DMS153 (cell line): ENCODE data around the gene CASTOR1.

Source experiments
- DNase-seq: peaks from one replicate; lab custom pipeline; 2025; lab: John Stamatoyannopoulos, UW

Gene CASTOR1

DNA sequence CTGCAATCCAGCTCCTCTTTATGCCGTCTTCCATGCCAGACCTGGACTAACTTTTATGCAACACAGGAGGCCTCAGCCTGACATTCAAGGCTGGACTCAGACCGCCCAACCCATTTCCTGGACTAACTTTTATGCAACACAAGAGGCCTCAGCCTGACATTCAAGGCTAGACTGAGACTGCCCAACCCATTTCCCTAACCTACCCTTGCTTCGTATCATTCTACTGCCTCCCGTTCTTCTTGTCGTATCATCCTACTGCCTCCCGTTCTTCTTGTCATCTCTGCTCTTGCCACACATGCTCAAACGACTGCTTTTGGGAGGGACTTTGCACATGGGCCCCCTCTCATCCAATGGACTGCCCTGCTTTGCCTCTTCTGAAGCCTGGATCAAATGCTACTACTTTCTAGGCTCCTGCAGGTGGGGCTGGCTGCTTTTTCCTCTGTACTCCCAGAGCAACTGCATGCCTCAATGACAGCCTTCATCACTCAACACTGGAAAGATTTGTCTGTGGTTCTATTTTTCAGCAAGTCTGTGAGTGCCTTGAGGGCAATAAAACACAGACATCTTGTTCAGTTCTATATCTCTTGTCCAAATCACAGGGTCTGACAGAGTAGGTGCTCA, 29.6 kb upstream of the CASTOR1 start:
- DNase-seq, result no peak

DNA sequence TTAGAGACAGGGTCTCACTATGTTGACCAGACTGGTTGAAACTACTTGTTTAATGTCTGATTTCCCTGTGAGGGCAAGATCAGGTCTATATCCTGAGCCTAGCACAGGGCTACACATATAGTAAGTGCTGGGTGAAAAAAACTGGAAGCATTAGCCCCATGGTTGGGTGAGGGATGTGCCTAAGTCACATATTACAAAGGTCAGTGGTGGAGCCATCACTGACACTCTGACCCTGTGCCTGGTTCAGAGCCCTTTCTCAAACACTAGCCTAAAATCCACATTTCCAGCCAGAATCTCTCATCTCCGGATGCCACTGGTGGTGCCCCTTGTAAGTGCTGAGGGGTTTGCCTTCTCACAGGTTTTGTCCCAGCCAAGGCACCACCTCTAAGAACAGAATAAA, 28.5 kb upstream of the CASTOR1 start:
- DNase-seq, result no peak

DNA sequence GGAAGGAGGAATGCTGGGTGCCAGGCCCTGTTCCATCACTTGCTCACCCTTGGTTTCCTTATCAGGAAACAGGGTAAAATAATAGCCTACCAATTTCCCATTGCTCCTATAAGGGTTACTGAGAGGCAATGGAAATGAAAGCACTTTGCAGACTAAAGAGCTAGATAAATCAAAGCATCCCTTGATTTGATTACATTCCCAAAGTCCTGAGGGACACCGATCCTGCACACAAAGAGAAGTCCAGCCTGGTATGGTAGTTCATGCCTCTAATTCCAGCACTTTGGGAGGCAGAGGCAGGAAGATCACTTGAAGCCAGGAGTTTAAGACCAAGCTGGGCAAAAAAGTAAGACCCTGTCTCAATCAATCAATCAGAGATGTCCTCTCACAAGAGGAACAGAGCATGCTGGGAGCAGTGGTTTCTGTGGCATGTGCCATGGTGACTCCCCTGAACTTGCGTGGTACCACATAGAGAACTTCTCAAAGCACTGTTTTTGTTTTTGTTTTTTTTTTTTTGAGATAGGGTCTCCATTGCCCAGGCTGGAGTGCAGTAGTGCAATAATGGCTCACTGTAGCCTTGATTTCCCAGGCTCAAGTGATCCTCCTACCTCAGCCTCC, 26.8 kb upstream of the CASTOR1 start:
- no peak for DNase-seq

DNA sequence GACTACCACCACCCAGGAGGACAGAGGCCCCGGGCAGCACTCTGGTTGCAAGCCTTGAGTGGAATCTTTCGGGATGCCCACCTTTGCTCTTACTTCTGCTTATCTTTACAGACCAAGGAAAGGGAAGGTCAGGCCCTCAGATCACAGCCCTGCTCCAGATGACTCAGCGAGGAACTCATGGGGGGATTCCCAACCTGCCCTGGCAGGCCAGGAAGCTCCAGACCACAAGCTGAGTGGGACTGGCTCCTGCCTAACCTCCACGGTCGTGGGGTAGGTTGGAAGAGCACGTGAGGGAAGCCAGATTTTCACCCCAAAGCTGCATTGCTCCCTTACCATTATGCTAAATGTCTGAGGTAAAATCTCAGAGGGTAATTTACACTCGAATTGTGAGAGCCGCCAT, 25.6 kb upstream of the CASTOR1 start:
- DNase-seq, result no peak

DNA sequence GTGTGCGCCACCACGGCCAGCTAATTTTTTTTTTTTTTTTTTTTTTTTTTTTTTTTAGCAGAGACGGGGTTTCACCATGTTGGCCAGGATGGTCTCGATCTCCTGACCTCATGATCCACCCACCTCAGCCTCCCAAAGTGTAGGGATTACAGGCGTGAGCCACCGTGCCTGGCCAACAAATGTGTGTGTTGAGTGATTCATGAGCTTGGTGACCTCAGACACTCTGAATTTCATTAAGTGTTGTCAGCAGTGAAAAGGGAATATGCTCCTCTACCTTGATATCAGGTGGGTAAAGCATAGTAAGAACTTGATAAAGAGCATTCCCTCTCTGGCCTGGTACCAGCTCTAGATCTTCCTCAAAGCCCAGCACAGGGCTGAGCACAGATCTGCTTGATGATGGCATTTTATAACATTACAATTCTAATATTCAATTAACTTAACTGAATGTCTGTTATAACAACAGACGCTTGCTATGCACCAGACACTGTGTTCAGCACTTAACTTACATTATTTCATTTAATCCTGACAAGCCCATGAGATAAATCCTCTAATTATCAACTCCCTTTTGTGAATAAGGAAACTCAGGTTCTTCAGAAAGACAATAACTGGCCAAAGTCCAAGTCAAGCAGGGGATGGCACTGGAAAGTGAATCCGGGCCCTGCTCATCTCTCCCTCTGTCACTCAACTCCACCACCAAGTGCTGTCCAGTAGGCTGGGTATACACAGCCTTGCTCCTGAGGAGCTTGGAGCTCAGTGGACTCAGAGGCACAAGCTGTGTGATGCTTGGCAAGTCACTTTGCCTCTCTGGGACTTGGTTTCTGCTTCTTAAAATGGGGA, 24.4 kb upstream of the CASTOR1 start:
- no peak for DNase-seq

- no peak for DNase-seq
These were observed 22.7 kb upstream of the CASTOR1 start for GRCh38 chr22:30312053-30312452.

DNA sequence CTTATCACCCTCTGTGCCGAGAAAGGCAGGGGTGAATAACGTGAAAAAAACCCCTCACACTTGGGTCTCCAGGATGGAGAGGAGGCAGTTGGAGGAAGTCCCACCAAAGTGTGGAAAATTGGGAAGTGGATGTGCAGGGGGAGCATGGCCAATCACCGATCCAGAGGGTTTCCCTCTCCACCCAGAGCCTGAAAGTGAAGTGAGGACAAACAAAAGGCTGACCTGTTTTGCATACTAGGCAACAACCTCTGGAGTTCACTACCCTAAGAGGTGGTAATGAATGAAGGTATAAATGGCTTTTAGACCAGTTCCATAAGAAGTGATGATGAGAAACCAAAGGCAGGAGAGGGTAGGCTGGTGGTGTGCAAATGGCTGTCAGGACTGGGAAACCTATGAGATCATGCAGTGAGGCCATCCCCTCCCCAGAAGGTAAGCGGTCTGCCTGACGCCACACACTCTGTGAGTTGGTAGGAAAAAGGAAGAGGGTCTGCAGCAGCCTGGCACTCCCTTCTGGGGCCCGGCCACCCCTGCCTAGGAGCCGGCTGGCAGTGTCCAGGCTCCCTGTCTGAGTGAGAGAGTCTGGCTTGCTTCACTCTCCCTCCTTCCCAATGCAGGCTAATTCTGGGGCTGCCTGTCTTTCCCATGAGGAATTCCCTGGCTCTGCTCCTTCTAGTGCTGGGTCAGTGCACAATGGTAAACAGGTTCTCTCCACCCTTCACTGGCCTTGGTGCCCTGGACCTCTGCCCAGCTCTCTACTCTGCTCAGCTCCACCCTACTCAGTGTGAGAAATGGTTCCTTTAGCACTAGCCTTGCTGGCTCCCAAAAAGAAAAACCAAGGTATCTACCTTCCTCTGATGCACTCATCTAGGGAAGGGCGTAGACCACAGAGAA, 21.8 kb upstream of the CASTOR1 start:
- DNase-seq, result no peak

- peak; percentile 38 for DNase-seq
These were observed 20.8 kb upstream of the CASTOR1 start for GRCh38 chr22:30309951-30310741.

- no peak for DNase-seq
These were observed 19.4 kb upstream of the CASTOR1 start for GRCh38 chr22:30308518-30309230.

DNA sequence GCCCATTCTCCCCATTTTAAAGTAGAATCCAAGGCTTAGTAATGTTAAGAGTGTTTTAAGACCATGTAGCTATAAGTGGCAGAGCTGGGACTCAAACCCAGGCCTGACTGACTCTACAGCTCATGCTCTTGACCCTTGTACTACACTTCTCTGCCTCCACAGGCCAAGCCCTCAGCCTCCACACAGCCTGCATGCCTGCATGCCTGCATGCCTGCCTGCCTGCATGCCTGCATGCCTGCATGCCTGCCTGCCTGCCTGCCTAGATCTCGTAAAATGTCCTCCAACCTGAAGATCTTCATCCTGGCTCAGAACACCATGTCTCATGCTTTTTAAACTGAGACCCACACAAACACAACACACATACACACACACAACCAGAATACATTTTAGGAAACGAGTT, 18.8 kb upstream of the CASTOR1 start:
- DNase-seq, result no peak

DNA sequence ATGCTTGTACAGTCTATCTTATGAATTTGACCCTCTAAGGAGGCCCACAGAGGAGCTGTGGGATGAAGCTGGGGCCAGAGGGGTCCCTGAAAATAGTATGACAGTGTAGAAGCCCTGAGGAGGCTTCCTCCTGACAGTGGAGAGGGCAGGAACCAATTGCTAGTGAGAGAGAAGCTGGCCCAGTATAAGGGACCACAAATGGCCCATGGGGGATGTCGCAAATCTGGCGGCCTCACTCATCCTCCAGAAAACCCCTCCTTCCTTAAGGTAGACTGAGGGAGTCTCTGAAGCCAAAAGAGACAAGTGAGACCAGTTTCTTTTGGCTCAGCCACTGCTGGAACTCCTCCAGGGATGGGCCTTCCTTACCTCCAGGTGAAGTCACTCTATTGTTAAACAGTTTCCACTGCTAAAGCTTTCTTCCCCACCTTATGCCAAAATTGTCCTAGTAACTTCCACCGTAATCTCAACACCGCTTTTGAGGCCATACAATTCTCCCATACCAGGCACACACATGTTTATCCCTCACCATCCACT, 17.8 kb upstream of the CASTOR1 start:
- DNase-seq, result no peak

DNA sequence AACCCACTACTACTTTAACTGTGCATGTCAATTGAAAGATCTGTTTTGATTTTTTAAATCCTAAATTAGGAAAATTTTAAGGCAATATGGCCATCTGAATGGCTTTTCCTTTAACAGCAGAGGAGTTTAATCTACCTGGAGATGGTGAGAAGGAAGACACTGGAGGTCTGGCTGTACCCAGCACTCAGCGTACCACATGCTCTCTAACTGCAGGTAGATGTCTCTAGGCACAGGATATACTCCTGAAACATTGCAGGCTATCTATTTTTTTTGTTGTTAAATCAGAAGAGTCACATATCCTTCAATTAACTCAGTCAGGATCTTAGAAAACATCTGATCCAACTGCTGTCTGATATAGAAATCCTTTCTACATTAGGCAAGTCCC, 17.3 kb upstream of the CASTOR1 start:
- no peak for DNase-seq

- DNase-seq, result no peak
These were observed 16.8 kb upstream of the CASTOR1 start for GRCh38 chr22:30305906-30306626.

DNA sequence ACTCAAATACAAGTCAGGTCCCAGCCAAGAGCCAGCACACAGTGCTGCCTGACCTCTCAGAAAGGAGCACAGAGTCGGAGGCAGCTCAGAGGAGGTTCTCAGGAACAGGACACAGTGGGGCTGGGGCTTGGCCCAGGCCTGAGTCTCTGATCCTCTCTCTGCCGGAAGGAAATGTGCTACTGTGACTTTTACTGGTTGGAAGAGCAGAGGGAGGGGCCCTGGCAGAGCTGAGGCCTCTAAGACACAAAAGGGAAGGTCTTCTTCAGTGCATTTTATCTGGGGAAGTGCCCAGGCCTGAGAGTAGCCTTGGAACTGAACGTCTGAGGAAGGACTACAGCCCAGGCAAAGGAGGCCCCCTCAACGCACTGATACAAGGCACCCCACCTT, 16.2 kb upstream of the CASTOR1 start:
- DNase-seq, result no peak

DNA sequence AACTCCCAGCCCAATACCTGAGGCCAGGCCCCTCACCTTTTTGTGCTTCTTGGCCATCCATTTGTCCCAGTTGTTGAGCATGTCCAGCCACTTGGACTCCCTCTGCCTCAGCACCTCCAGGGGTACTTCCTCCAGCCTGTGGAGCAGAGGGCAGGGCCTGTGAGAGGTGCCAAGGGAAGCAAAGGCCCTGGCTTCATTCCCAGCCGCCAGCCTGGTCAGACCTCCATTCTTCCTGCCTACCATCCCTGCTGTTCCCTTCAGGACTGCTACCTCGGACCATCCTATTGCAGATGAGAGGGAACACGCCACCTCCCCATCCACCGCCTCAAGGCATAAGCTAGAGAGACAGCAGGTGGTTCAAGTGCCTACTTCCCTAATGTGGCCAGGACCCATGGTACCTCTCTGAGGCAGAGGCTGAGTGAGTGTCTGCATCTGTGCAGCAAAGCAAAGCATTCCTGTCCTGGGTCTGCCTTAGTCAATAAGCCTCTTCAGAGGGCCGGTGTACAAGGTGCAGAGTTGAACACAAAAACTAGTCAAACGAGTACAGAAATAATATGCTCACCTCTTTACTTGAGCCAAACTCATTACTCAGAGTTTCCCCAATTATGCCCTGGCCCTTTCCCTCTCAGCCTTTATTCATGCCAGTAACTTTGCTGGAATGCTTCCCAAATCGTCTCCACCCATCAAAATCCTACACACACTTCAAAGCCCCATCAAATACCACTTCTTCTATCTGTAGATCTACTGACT, 15.4 kb upstream of the CASTOR1 start:
- peak; percentile 51 for DNase-seq

DNA sequence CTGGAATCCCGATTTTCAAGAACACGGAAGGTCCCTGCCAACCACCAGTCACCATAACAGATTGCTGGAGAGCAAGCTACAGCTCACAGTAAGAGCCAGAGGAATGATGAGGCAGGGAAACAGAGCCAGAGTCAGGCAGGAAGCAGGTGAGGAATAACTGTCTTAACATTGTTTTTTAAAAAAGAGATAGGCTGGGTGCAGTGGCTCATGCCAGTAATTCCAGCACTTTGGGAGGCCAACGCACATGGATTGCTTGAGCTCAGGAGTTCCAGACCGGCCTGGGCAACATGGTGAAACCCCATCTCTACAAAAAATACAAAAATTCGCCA, 13.5 kb upstream of the CASTOR1 start:
- no peak for DNase-seq

DNA sequence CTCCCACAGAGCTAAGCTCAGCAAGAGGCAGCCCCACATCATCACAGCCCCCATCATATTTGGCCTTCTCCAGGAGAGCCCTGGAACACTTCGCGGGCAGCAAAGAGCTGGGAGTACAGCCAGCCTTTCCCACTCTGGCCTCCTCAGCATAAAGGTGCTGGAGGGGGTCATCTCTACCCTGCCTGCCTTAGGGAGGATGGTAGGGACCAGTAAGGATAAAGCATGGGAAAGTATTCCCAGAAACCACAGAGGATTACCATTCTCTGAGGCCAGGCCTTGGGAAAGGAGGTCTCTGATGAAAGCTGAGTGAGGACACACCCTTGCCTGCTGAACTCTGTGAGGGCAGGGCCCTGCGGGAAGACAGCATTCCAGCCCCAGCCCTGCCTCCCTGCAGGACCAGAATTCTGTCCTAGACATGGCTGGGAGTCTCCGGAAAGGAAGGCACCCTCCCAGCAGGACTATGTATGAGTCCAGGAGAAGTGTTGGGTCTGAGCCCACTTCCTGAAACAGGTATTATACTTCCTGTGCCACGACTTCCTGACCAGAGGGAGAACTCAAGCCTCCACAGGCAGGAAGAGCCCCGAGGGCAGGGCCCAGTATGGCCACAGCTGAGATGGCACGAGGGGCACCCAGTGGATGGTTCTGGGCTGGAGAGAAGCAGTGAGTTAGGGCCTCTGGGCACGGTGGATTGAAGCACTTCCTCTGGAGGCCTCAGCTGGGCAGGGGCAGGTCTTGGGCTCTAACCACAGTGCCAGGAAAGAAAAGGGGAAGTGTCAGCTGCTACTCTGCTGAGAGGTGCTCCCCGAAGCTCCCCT, 12.9 kb upstream of the CASTOR1 start:
- no peak for DNase-seq

GRCh38 chr22:30299322-30299721, 10.0 kb upstream of the CASTOR1 start:
- no peak for DNase-seq
